Hepatocyte (in vitro differentiated cells): Measurements from ENCODE around the gene VGLL4. TPM values are rescaled to one million over a fixed set of nuclear protein-coding genes. Genes with fewer than 3 reads are reported as not detected.
A peak's percentile ranks its signal among the peaks of the same experiment; 100 is the strongest.

Experiments
- DNase-seq: peaks from one replicate; pipeline ENCODE4 v3.0.0-alpha.2; 2016; ENCODE audit warnings: low spot score
- H2AFZ ChIP-seq: fragments of 200-600 bp; sonication (generic); 2 replicates; pipeline ENCODE4 v1.6.0; 2016; ENCODE audit warnings: antibody characterized with exemption, mild to moderate bottlenecking
- H3K27ac ChIP-seq: fragments of 200-600 bp; sonication (generic); 2 replicates; pipeline ENCODE4 v1.5.1; 2016; ENCODE audit warnings: mild to moderate bottlenecking
- H3K27me3 ChIP-seq: fragments of 200-600 bp; sonication (generic); 2 replicates; pipeline ENCODE4 v1.6.1; 2016
- H3K36me3 ChIP-seq: fragments of 200-600 bp; sonication (generic); replicated peaks from 2 replicates; pipeline ENCODE4 v1.5.1; 2016; ENCODE audit warnings: low read depth; ENCODE audit not compliant: insufficient read depth
- H3K4me1 ChIP-seq: fragments of 200-600 bp; sonication (generic); 2 replicates; pipeline ENCODE4 v1.5.1; 2016; ENCODE audit warnings: mild to moderate bottlenecking, moderate library complexity; ENCODE audit not compliant: insufficient read depth
- H3K4me2 ChIP-seq: fragments of 200-600 bp; sonication (generic); 2 replicates; pipeline ENCODE4 v1.6.0; 2016
- H3K4me3 ChIP-seq: fragments of 200-600 bp; sonication (generic); 2 replicates; pipeline ENCODE4 v1.5.1; 2016; ENCODE audit warnings: mild to moderate bottlenecking
- H3K79me2 ChIP-seq: fragments of 200-600 bp; sonication (generic); 2 replicates; pipeline ENCODE4 v1.6.0; 2017; ENCODE audit warnings: mild to moderate bottlenecking
- H3K9me2 ChIP-seq: fragments of 200-600 bp; sonication (generic); replicated peaks from 2 replicates; pipeline ENCODE4 v1.6.0; 2017; ENCODE audit warnings: mild to moderate bottlenecking; ENCODE audit not compliant: insufficient read depth
- H3K9me3 ChIP-seq: fragments of 200-600 bp; sonication (generic); 2 replicates; pipeline ENCODE4 v1.5.1; 2016; ENCODE audit warnings: low read depth, mild to moderate bottlenecking
- H4K20me1 ChIP-seq: fragments of 200-600 bp; sonication (generic); 2 replicates; pipeline ENCODE4 v1.6.0; 2016; ENCODE audit warnings: mild to moderate bottlenecking; ENCODE audit not compliant: insufficient read depth, poor library complexity, severe bottlenecking
- EZH2 ChIP-seq: fragments of 200-600 bp; sonication (generic); IDR thresholded peaks from 2 replicates; pipeline ENCODE4 v1.6.1; 2016; ENCODE audit warnings: antibody characterized with exemption, mild to moderate bottlenecking, borderline replicate concordance
- EZH2phosphoT487 ChIP-seq: fragments of 200-600 bp; sonication (generic); IDR thresholded peaks from one replicate; pipeline ENCODE4 v1.6.1; 2018; ENCODE audit warnings: antibody characterized with exemption, mild to moderate bottlenecking, low read depth, moderate library complexity; ENCODE audit not compliant: unreplicated experiment, severe bottlenecking
- WGBS: methylation state at CpG from one replicate; pipeline ENCODE4 v1.1.6; 2016; ENCODE audit warnings: low lambda C conversion rate; ENCODE audit errors: missing lambda C conversion rate; 5-methylcytosine and 5-hydroxymethylcytosine counted together
- polyA plus RNA-seq: library from polyadenylated mRNA; unstranded; fragments of >200 nt; fragmentation: Nextera tagmentation; extraction: Ambion mirVana; gene quantifications from 2 replicates; pipeline ENCODE4 v1.2.1, GENCODE V29; 2016
- total RNA-seq: library from RNA; depleted of rRNA; stranded (reverse); fragments of >200 nt; gene quantifications from 2 replicates; pipeline ENCODE4 v1.2.3, GENCODE V29; 2014
- TF ChIP-seq, protein P1 (sequence below): fragments of 200-600 bp; sonication (generic); IDR thresholded peaks from 2 replicates; pipeline ENCODE4 v1.5.1; 2016; ENCODE audit warnings: antibody characterized with exemption, mild to moderate bottlenecking; ENCODE audit not compliant: poor library complexity

VGLL4 gene
- total and polyA plus RNA-seq, 2 experiments from 2014 or later, result 57.9 to 109 TPM

GRCh38 chr3:11609481-11609880 is 34.2 kb downstream of the VGLL4 start:
- peaks cover 82% of the 10 kb centered on the region for H4K20me1 ChIP-seq
- no peak for DNase-seq
- H3K27ac ChIP-seq, result peak overlapping the region; percentile 79
- H3K79me2 ChIP-seq, result peaks cover 95% of the 10 kb centered on the region
- H3K9me3 ChIP-seq, result no peaks in the 10 kb centered on the region
- H3K4me2 ChIP-seq, result peak overlapping the region; percentile 66
- H2AFZ ChIP-seq, result no peak overlapping the region
- no peaks in the 10 kb centered on the region for H3K36me3 ChIP-seq
- peaks cover 67% of the 10 kb centered on the region for H3K4me1 ChIP-seq
- no peaks in the 10 kb centered on the region for H3K9me2 ChIP-seq
- TF ChIP-seq EZH2 (no peak), EZH2phosphoT487 (no peak)
- TF ChIP-seq, protein P1, sequence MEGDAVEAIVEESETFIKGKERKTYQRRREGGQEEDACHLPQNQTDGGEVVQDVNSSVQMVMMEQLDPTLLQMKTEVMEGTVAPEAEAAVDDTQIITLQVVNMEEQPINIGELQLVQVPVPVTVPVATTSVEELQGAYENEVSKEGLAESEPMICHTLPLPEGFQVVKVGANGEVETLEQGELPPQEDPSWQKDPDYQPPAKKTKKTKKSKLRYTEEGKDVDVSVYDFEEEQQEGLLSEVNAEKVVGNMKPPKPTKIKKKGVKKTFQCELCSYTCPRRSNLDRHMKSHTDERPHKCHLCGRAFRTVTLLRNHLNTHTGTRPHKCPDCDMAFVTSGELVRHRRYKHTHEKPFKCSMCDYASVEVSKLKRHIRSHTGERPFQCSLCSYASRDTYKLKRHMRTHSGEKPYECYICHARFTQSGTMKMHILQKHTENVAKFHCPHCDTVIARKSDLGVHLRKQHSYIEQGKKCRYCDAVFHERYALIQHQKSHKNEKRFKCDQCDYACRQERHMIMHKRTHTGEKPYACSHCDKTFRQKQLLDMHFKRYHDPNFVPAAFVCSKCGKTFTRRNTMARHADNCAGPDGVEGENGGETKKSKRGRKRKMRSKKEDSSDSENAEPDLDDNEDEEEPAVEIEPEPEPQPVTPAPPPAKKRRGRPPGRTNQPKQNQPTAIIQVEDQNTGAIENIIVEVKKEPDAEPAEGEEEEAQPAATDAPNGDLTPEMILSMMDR, result no peak
- 77% methylated on average over 9 of the region's 9 CpGs for WGBS
- H3K4me3 ChIP-seq, result no peak overlapping the region
- no peaks in the 10 kb centered on the region for H3K27me3 ChIP-seq

DNA sequence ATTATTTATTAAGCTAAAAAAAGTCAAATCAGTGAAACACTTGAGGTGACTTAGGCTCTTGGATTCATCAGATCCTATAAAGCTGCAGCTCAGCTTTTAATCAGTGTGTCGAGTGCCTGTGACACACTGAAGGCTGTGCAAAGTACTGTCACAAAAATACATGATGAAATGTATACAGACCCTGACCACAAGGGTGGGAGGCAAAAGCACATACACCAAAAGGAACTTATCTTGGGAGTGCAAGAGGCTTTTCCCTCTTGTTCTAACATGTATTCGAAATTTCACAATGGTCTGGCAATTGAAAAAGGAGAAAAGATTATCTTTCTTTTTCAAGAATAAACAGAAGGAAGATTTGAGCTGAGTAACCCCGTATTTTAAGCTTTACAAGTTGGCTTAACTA is 35.9 kb downstream of the VGLL4 start:
- no peak for TF ChIP-seq EZH2phosphoT487
- TF ChIP-seq, protein P1, result no peak
- TF ChIP-seq EZH2, result no peak

DNA sequence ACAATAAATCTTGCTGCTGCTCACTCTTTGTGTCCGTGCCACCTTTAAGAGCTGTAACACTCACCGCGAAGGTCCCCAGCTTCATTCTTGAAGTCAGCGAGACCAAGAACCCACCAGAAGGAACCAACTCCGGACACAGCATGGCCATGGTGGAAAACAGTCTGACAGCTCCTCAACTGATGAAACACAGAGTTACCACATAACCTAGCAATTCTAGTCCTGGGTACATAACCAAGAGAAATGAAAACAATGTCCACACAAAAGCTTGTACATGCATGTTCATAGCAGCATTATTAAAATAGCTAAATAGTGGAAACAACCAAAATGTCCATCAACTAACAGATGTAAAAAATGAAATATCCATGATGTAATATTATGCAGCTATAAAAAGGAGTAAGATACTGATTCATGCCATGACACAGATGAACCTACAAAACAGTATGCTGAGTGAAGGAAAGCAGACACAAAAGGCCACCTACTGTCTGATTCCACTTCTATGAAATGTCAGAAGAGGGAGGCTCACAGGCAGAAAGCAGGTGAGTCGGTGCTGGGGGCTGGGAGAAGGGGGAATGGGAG is 36.8 kb downstream of the VGLL4 start:
- Histone ChIP-seq H3K9me2 (no peaks in the 10 kb centered on the region), H3K4me1 (peaks cover 70% of the 10 kb centered on the region), H3K4me3 (no peak overlapping the region), H3K27me3 (no peaks in the 10 kb centered on the region), H3K4me2 (no peak overlapping the region), H2AFZ (no peak overlapping the region), H3K79me2 (peaks cover 95% of the 10 kb centered on the region), H3K27ac (peak overlapping the region; percentile 0), H3K36me3 (no peaks in the 10 kb centered on the region), H3K9me3 (no peaks in the 10 kb centered on the region), H4K20me1 (peaks cover 74% of the 10 kb centered on the region)
- DNase-seq, result no peak
- WGBS, result 85% methylated on average over 6 of the region's 6 CpGs
- TF ChIP-seq EZH2phosphoT487 (no peak), EZH2 (no peak)
- TF ChIP-seq, protein P1, result no peak

More for the DNA sequence above, 35.9 kb downstream of the VGLL4 start:
- H3K9me3 ChIP-seq, result no peaks in the 10 kb centered on the region
- H3K4me2 ChIP-seq, result peak overlapping the region; percentile 66
- H3K4me3 ChIP-seq, result no peak overlapping the region
- no peak overlapping the region for H2AFZ ChIP-seq
- H3K4me1 ChIP-seq, result peaks cover 72% of the 10 kb centered on the region
- no peak for DNase-seq
- no peaks in the 10 kb centered on the region for H3K27me3 ChIP-seq
- H3K79me2 ChIP-seq, result peaks cover 95% of the 10 kb centered on the region
- WGBS, result 20% methylated on average over 3 of the region's 3 CpGs
- no peaks in the 10 kb centered on the region for H3K36me3 ChIP-seq
- peaks cover 81% of the 10 kb centered on the region for H4K20me1 ChIP-seq
- peak overlapping the region; percentile 79 for H3K27ac ChIP-seq
- no peaks in the 10 kb centered on the region for H3K9me2 ChIP-seq
